ENCODE data around the gene DSTYK.

DSTYK gene

GRCh38 chr1:205147191-205147835 lies 64.2 kb downstream of the DSTYK start:
- Histone ChIP-seq H3K36me3 (ENCODE audit: insufficient read depth, low read length) (no peaks in the 10 kb centered on the region), H3K9ac (ENCODE audit: insufficient read length) (no peak overlapping the region)
- no peak for TF ChIP-seq EZH2 (IDR thresholded peaks at IDR 0.05)
- no peak for TF ChIP-seq FOXP2 (optimal IDR thresholded peaks at IDR 0.05; ENCODE audit: control extremely low read depth, extremely low read length, insufficient read depth)
- no peak for TF ChIP-seq POLR2AphosphoS5 (IDR thresholded peaks at IDR 0.05; ENCODE audit: borderline replicate concordance, low read depth, low read length)

GRCh38 chr1:205144751-205145150 lies 66.8 kb downstream of the DSTYK start:
- Histone ChIP-seq H3K36me3 (ENCODE audit: insufficient read depth, low read length) (no peaks in the 10 kb centered on the region), H3K27ac (peak overlapping the region; percentile 92), H3K4me3 (peak overlapping the region; percentile 42; the same call in 1 of the 2 replicates), H3K9ac (ENCODE audit: insufficient read length) (peak overlapping the region; percentile 62), H3K9me3 (ENCODE audit: low read depth, low read length) (no peaks in the 10 kb centered on the region)
- TF ChIP-seq POLR2AphosphoS5 (IDR thresholded peaks at IDR 0.05; ENCODE audit: borderline replicate concordance, low read depth, low read length) (no peak), FOXP2 (optimal IDR thresholded peaks at IDR 0.05; ENCODE audit: control extremely low read depth, extremely low read length, insufficient read depth) (no peak), EZH2 (IDR thresholded peaks at IDR 0.05) (no peak)
- no peak for DNase-seq (ENCODE audit: low read depth, low spot score)

More at GRCh38 chr1:205147191-205147835, 64.2 kb downstream of the DSTYK start:
- Histone ChIP-seq H3K27ac (no peak overlapping the region), H3K4me3 (no peak overlapping the region), H3K9me3 (ENCODE audit: low read depth, low read length) (no peaks in the 10 kb centered on the region)
- DNase-seq (ENCODE audit: low read depth, low spot score) = no peak

- H3K9me3 ChIP-seq (ENCODE audit: low read depth, low read length) = no peaks in the 10 kb centered on the region
- no peak overlapping the region for H3K9ac ChIP-seq (ENCODE audit: insufficient read length)
Observed at GRCh38 chr1:205144046-205144720, 67.3 kb downstream of the DSTYK start.

DNA sequence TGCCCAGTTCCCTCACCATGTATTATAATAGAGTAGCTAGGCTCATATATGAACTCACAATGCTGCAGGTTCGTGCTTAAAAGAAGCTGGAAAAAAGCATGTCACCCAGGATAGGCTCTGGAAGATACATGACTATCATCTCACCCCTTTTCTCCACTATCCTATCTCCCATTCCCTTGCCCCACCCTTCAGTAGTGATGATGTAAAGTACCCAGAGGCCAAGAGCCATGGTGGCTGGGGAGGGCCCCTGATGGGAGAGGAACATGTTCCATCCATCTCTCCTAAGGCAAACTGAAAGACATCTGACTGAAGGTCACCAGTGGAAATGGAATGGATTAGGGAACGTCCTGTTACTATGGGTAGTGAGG lies 69.4 kb downstream of the DSTYK start:
- DNase-seq (ENCODE audit: low read depth, low spot score) = no peak
- H3K9me3 ChIP-seq (ENCODE audit: low read depth, low read length) = no peaks in the 10 kb centered on the region
- no peak for TF ChIP-seq EZH2 (IDR thresholded peaks at IDR 0.05)
- no peak for TF ChIP-seq FOXP2 (optimal IDR thresholded peaks at IDR 0.05; ENCODE audit: control extremely low read depth, extremely low read length, insufficient read depth)
- no peak for TF ChIP-seq POLR2AphosphoS5 (IDR thresholded peaks at IDR 0.05; ENCODE audit: borderline replicate concordance, low read depth, low read length)

More at GRCh38 chr1:205144046-205144720, 67.3 kb downstream of the DSTYK start:
- TF ChIP-seq FOXP2 (optimal IDR thresholded peaks at IDR 0.05; ENCODE audit: control extremely low read depth, extremely low read length, insufficient read depth) = no peak
- no peak for TF ChIP-seq POLR2AphosphoS5 (IDR thresholded peaks at IDR 0.05; ENCODE audit: borderline replicate concordance, low read depth, low read length)
- no peak for TF ChIP-seq EZH2 (IDR thresholded peaks at IDR 0.05)
- H3K36me3 ChIP-seq (ENCODE audit: insufficient read depth, low read length) = no peaks in the 10 kb centered on the region
- H3K27ac ChIP-seq = peak overlapping the region; percentile 92
- DNase-seq (ENCODE audit: low read depth, low spot score) = no peak
- 0 out of 2 replicates have a peak overlapping the region, but pooled peaks have one; percentile 11 for H3K4me3 ChIP-seq

GRCh38 chr1:205141236-205142101 lies 70.0 kb downstream of the DSTYK start:
- no peak for TF ChIP-seq FOXP2 (optimal IDR thresholded peaks at IDR 0.05; ENCODE audit: control extremely low read depth, extremely low read length, insufficient read depth)
- no peak for TF ChIP-seq EZH2 (IDR thresholded peaks at IDR 0.05)
- TF ChIP-seq POLR2AphosphoS5 (IDR thresholded peaks at IDR 0.05; ENCODE audit: borderline replicate concordance, low read depth, low read length) = no peak
- H3K9me3 ChIP-seq (ENCODE audit: low read depth, low read length) = no peaks in the 10 kb centered on the region
- 0 out of 2 replicates have a peak overlapping the region, but pooled peaks have one; percentile 4 for H3K4me3 ChIP-seq
- no peak overlapping the region for H3K27ac ChIP-seq
- no peak overlapping the region for H3K9ac ChIP-seq (ENCODE audit: insufficient read length)
- no peak for DNase-seq (ENCODE audit: low read depth, low spot score)
- no peaks in the 10 kb centered on the region for H3K36me3 ChIP-seq (ENCODE audit: insufficient read depth, low read length)

More for the DNA sequence above, 69.4 kb downstream of the DSTYK start:
- Histone ChIP-seq H3K9ac (ENCODE audit: insufficient read length) (no peak overlapping the region), H3K36me3 (ENCODE audit: insufficient read depth, low read length) (no peaks in the 10 kb centered on the region), H3K27ac (no peak overlapping the region), H3K4me3 (no peak overlapping the region)

DNA sequence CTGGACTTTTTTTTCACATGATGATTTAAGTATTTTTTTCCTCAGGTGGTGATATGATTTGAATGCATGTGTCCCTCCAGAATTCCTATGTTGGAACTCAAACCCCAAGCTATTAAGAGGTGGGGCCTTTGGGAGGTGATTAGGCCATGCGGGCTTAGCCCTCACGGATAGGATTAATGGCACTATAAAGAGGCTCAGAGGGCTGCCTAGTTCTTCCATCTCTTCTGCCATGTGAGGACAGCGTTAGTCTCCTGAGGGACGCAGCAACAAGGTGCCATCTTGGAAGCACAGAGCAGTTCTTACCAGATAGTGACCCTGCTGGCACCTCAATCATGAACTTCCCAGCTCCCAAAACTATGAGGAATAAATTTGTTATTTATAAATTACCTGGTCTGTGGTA lies 71.4 kb downstream of the DSTYK start:
- DNase-seq (ENCODE audit: low read depth, low spot score) = no peak
- Histone ChIP-seq H3K9ac (ENCODE audit: insufficient read length) (no peak overlapping the region), H3K36me3 (ENCODE audit: insufficient read depth, low read length) (no peaks in the 10 kb centered on the region), H3K9me3 (ENCODE audit: low read depth, low read length) (no peaks in the 10 kb centered on the region), H3K4me3 (no peak overlapping the region), H3K27ac (no peak overlapping the region)
- TF ChIP-seq POLR2AphosphoS5 (IDR thresholded peaks at IDR 0.05; ENCODE audit: borderline replicate concordance, low read depth, low read length) (no peak), FOXP2 (optimal IDR thresholded peaks at IDR 0.05; ENCODE audit: control extremely low read depth, extremely low read length, insufficient read depth) (no peak), EZH2 (IDR thresholded peaks at IDR 0.05) (no peak)

DNA sequence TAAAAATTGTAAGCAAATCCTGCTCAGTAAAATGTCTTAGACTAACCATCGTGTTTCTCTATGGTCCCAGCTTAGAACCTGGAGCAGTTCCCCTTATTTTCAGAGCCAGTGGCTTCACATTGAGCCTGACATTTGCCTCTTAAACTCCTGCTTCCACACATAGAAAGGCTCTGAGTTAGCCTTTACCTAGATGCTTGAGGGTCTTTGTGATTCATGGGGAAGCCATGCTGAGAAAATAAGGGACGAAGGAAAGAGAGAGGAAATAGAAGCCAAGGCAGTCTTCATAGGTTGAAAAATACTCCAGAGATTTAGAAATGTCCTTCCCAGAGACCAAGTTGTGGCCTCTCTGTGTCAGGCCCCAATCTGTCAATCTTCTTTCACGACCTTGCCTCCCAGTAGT lies 73.6 kb downstream of the DSTYK start:
- TF ChIP-seq FOXP2 (optimal IDR thresholded peaks at IDR 0.05; ENCODE audit: control extremely low read depth, extremely low read length, insufficient read depth) = no peak
- TF ChIP-seq EZH2 (IDR thresholded peaks at IDR 0.05) = no peak
- TF ChIP-seq POLR2AphosphoS5 (IDR thresholded peaks at IDR 0.05; ENCODE audit: borderline replicate concordance, low read depth, low read length) = no peak
- no peak overlapping the region for H3K4me3 ChIP-seq
- no peak overlapping the region for H3K27ac ChIP-seq
- DNase-seq (ENCODE audit: low read depth, low spot score) = no peak
- H3K36me3 ChIP-seq (ENCODE audit: insufficient read depth, low read length) = no peaks in the 10 kb centered on the region
- H3K9ac ChIP-seq (ENCODE audit: insufficient read length) = no peak overlapping the region
- H3K9me3 ChIP-seq (ENCODE audit: low read depth, low read length) = no peaks in the 10 kb centered on the region

- H3K4me3 ChIP-seq = no peak overlapping the region
- no peak for DNase-seq (ENCODE audit: low read depth, low spot score)
- H3K36me3 ChIP-seq (ENCODE audit: insufficient read depth, low read length) = no peaks in the 10 kb centered on the region
- H3K9me3 ChIP-seq (ENCODE audit: low read depth, low read length) = no peaks in the 10 kb centered on the region
- no peak overlapping the region for H3K9ac ChIP-seq (ENCODE audit: insufficient read length)
- H3K27ac ChIP-seq = no peak overlapping the region
- TF ChIP-seq FOXP2 (optimal IDR thresholded peaks at IDR 0.05; ENCODE audit: control extremely low read depth, extremely low read length, insufficient read depth) (no peak), EZH2 (IDR thresholded peaks at IDR 0.05) (no peak), POLR2AphosphoS5 (IDR thresholded peaks at IDR 0.05; ENCODE audit: borderline replicate concordance, low read depth, low read length) (no peak)
Observed at GRCh38 chr1:205133287-205133686, 78.2 kb downstream of the DSTYK start.

Data from SK-N-MC (cell line).